Activated CD8-positive, alpha-beta T cell treated with anti-CD3 and anti-CD28 coated beads, Interleukin-2, amount 10 ng/mL, durations not matched to agents 7 days and 5 days (primary cell): Measurements from ENCODE around the gene AKAP9. TPM values are rescaled to one million over a fixed set of nuclear protein-coding genes. Genes with fewer than 3 reads are reported as not detected.
"Not testable (repeated sequence)": the region's sequence is repeated elsewhere in the genome, so short reads cannot be mapped to it uniquely, and the experiment has no call there.

Experiments used
- ATAC-seq: fragments of 150-1000 bp; cut with Tn5 transposase; one replicate; pipeline ENCODE4 v1.10.0; 2021; ENCODE audit warnings: moderate library complexity
- CTCF ChIA-PET: fragments of 350-600 bp; sonication (Branson Sonifier 250); formaldehyde crosslinking; loops from one replicate; lab custom pipeline; 2021; ENCODE audit warnings: antibody characterized with exemption; lab: Charles Lee
- POLR2A ChIA-PET: fragments of 350-600 bp; sonication (Branson Sonifier 250); formaldehyde crosslinking; loops from one replicate; lab custom pipeline; 2021; ENCODE audit warnings: antibody characterized with exemption; lab: Charles Lee
- DNase-seq: peaks from one replicate; pipeline ENCODE4 v3.0.0-alpha.2; 2020
- H3K27ac Mint-ChIP-seq: one replicate; pipeline ENCODE4 v1.8.0; 2021; ENCODE audit warnings: mild to moderate bottlenecking, mixed read lengths
- H3K27me3 Mint-ChIP-seq: one replicate; pipeline ENCODE4 v1.8.0; 2021; ENCODE audit warnings: low read depth, mixed read lengths
- H3K36me3 Mint-ChIP-seq: one replicate; pipeline ENCODE4 v1.8.0; 2021; ENCODE audit warnings: low read depth, mixed read lengths
- H3K4me1 Mint-ChIP-seq: one replicate; pipeline ENCODE4 v1.8.0; 2021; ENCODE audit warnings: low read depth, mixed read lengths
- H3K4me3 Mint-ChIP-seq: one replicate; pipeline ENCODE4 v1.8.0; 2021; ENCODE audit warnings: mild to moderate bottlenecking, mixed read lengths
- H3K9me3 Mint-ChIP-seq: one replicate; pipeline ENCODE4 v1.8.0; 2022; ENCODE audit warnings: mixed read lengths; ENCODE audit not compliant: insufficient read depth
- total RNA-seq, 2 experiments: library from RNA; stranded (reverse); gene quantifications; one replicate each; pipeline ENCODE4 v1.2.3, GENCODE V29; 2021

The AKAP9 gene
- total RNA-seq, 2 experiments from 2014 or later: 32.7 to 41.5 TPM

GRCh38 chr7:92013611-92014010, 72.9 kb downstream of the AKAP9 start:
- POLR2A ChIA-PET: no interaction called here
- CTCF ChIA-PET: interaction anchor here (0.7 kb wide), 1 partner anchor 8 kb away, joined by 3 read pairs; no protein-coding TSS in a partner anchor
- Mint-ChIP-seq H3K36me3 (peaks cover 32% of the 10 kb centered on the region), H3K4me1 (no peaks in the 10 kb centered on the region), H3K9me3 (peaks cover 5% of the 10 kb centered on the region), H3K27me3 (no peaks in the 10 kb centered on the region), H3K4me3 (no peak overlapping the region), H3K27ac (no peak overlapping the region)
- ATAC-seq (no peak), DNase-seq (no peak)

- DNase-seq (no peak), ATAC-seq (no peak)
- ChIA-PET POLR2A (no interaction called here), CTCF (no interaction called here)
- H3K9me3 Mint-ChIP-seq: no peaks in the 10 kb centered on the region
- peaks cover 16% of the 10 kb centered on the region for H3K36me3 Mint-ChIP-seq
- no peaks in the 10 kb centered on the region for H3K4me1 Mint-ChIP-seq
- no peak overlapping the region for H3K4me3 Mint-ChIP-seq
- H3K27ac Mint-ChIP-seq: no peak overlapping the region
- H3K27me3 Mint-ChIP-seq: no peaks in the 10 kb centered on the region
Measured at GRCh38 chr7:92020636-92021035, 80.0 kb downstream of the AKAP9 start.

GRCh38 chr7:92025260-92025659, 84.6 kb downstream of the AKAP9 start:
- CTCF ChIA-PET: interaction anchor here (1.3 kb wide), 1 partner anchor 145 kb away, joined by 3 read pairs; the partner anchor contains the start of gene MTERF1
- peaks cover 34% of the 10 kb centered on the region for H3K36me3 Mint-ChIP-seq
- no peak overlapping the region for H3K4me3 Mint-ChIP-seq
- POLR2A ChIA-PET: no interaction called here
- no peaks in the 10 kb centered on the region for H3K4me1 Mint-ChIP-seq
- H3K27me3 Mint-ChIP-seq: no peaks in the 10 kb centered on the region
- no peak for ATAC-seq
- H3K27ac Mint-ChIP-seq: no peak overlapping the region
- H3K9me3 Mint-ChIP-seq: no peaks in the 10 kb centered on the region
- no peak for DNase-seq

GRCh38 chr7:92026635-92027034, 86.0 kb downstream of the AKAP9 start:
- H3K4me1 Mint-ChIP-seq, H3K9me3 Mint-ChIP-seq, CTCF ChIA-PET, POLR2A ChIA-PET, ATAC-seq, H3K4me3 Mint-ChIP-seq, DNase-seq, H3K27ac Mint-ChIP-seq, H3K27me3 Mint-ChIP-seq: not testable (repeated sequence)
- H3K36me3 Mint-ChIP-seq: peaks cover 38% of the 10 kb centered on the region

GRCh38 chr7:92027128-92027527, 86.5 kb downstream of the AKAP9 start:
- H3K4me1 Mint-ChIP-seq, H3K9me3 Mint-ChIP-seq, DNase-seq, H3K27ac Mint-ChIP-seq, POLR2A ChIA-PET, CTCF ChIA-PET, ATAC-seq, H3K4me3 Mint-ChIP-seq, H3K27me3 Mint-ChIP-seq: not testable (repeated sequence)
- H3K36me3 Mint-ChIP-seq: peaks cover 40% of the 10 kb centered on the region

- H3K27ac Mint-ChIP-seq: no peak overlapping the region
- ATAC-seq: no peak
- H3K27me3 Mint-ChIP-seq: no peaks in the 10 kb centered on the region
- H3K4me1 Mint-ChIP-seq: no peaks in the 10 kb centered on the region
- H3K4me3 Mint-ChIP-seq: no peak overlapping the region
- DNase-seq: no peak
- peaks cover 39% of the 10 kb centered on the region for H3K36me3 Mint-ChIP-seq
- no peaks in the 10 kb centered on the region for H3K9me3 Mint-ChIP-seq
- CTCF ChIA-PET: no interaction called here
- POLR2A ChIA-PET: no interaction called here
Measured at GRCh38 chr7:92028226-92028625, 87.6 kb downstream of the AKAP9 start.

- no peaks in the 10 kb centered on the region for H3K9me3 Mint-ChIP-seq
- no peaks in the 10 kb centered on the region for H3K4me1 Mint-ChIP-seq
- no peak for ATAC-seq
- no peak overlapping the region for H3K4me3 Mint-ChIP-seq
- peaks cover 35% of the 10 kb centered on the region for H3K36me3 Mint-ChIP-seq
- CTCF ChIA-PET: no interaction called here
- POLR2A ChIA-PET: no interaction called here
- no peaks in the 10 kb centered on the region for H3K27me3 Mint-ChIP-seq
- H3K27ac Mint-ChIP-seq: no peak overlapping the region
- no peak for DNase-seq
Measured at GRCh38 chr7:92028686-92029085, 88.0 kb downstream of the AKAP9 start.

- DNase-seq (no peak), ATAC-seq (no peak)
- ChIA-PET CTCF (no interaction called here), POLR2A (no interaction called here)
- H3K4me1 Mint-ChIP-seq: no peaks in the 10 kb centered on the region
- H3K4me3 Mint-ChIP-seq: no peak overlapping the region
- H3K27me3 Mint-ChIP-seq: no peaks in the 10 kb centered on the region
- peaks cover 21% of the 10 kb centered on the region for H3K36me3 Mint-ChIP-seq
- H3K9me3 Mint-ChIP-seq: no peaks in the 10 kb centered on the region
- H3K27ac Mint-ChIP-seq: no peak overlapping the region
Measured at GRCh38 chr7:92034116-92034515, 93.5 kb downstream of the AKAP9 start.

GRCh38 chr7:92035576-92035975, 94.9 kb downstream of the AKAP9 start:
- no peaks in the 10 kb centered on the region for H3K27me3 Mint-ChIP-seq
- H3K9me3 Mint-ChIP-seq: no peaks in the 10 kb centered on the region
- H3K27ac Mint-ChIP-seq: no peak overlapping the region
- H3K4me1 Mint-ChIP-seq: no peaks in the 10 kb centered on the region
- DNase-seq (no peak), ATAC-seq (no peak)
- peaks cover 21% of the 10 kb centered on the region for H3K36me3 Mint-ChIP-seq
- ChIA-PET POLR2A (no interaction called here), CTCF (no interaction called here)
- H3K4me3 Mint-ChIP-seq: no peak overlapping the region

GRCh38 chr7:92039900-92040299, 99.2 kb downstream of the AKAP9 start:
- Mint-ChIP-seq H3K36me3 (peaks cover 16% of the 10 kb centered on the region), H3K4me1 (no peaks in the 10 kb centered on the region), H3K27ac (no peak overlapping the region), H3K27me3 (no peaks in the 10 kb centered on the region), H3K9me3 (no peaks in the 10 kb centered on the region), H3K4me3 (no peak overlapping the region)
- DNase-seq: no peak
- CTCF ChIA-PET: no interaction called here
- no peak for ATAC-seq
- POLR2A ChIA-PET: no interaction called here

GRCh38 chr7:92042056-92042737, 101.5 kb downstream of the AKAP9 start:
- Mint-ChIP-seq H3K36me3 (peaks cover 28% of the 10 kb centered on the region), H3K27me3 (no peaks in the 10 kb centered on the region), H3K4me3 (no peak overlapping the region), H3K9me3 (no peaks in the 10 kb centered on the region), H3K27ac (no peak overlapping the region), H3K4me1 (no peaks in the 10 kb centered on the region)
- DNase-seq: no peak
- POLR2A ChIA-PET: no interaction called here
- CTCF ChIA-PET: no interaction called here
- no peak for ATAC-seq

GRCh38 chr7:92043098-92043497, 102.4 kb downstream of the AKAP9 start:
- ChIA-PET CTCF (no interaction called here), POLR2A (no interaction called here)
- peaks cover 28% of the 10 kb centered on the region for H3K36me3 Mint-ChIP-seq
- no peak overlapping the region for H3K4me3 Mint-ChIP-seq
- no peak overlapping the region for H3K27ac Mint-ChIP-seq
- H3K27me3 Mint-ChIP-seq: no peaks in the 10 kb centered on the region
- ATAC-seq (no peak), DNase-seq (no peak)
- H3K4me1 Mint-ChIP-seq: no peaks in the 10 kb centered on the region
- H3K9me3 Mint-ChIP-seq: no peaks in the 10 kb centered on the region

- Mint-ChIP-seq H3K27ac (no peak overlapping the region), H3K36me3 (peaks cover 31% of the 10 kb centered on the region), H3K4me1 (no peaks in the 10 kb centered on the region), H3K27me3 (no peaks in the 10 kb centered on the region), H3K4me3 (no peak overlapping the region), H3K9me3 (no peaks in the 10 kb centered on the region)
- no peak for ATAC-seq
- ChIA-PET POLR2A (no interaction called here), CTCF (interaction anchor here (0.6 kb wide), 1 partner anchor 1808 kb away, joined by 3 read pairs; no protein-coding TSS in a partner anchor)
- no peak for DNase-seq
Measured at GRCh38 chr7:92043637-92044036, 103.0 kb downstream of the AKAP9 start.
